Neuronal stem cell (in vitro differentiated cells): ENCODE data around the gene PSME4.

Source experiments
- DNase-seq: peaks from one replicate; pipeline ENCODE4 v3.0.0-alpha.2; 2013; ENCODE audit warnings: low spot score
- H2AFZ ChIP-seq: one replicate; pipeline ENCODE4 v1.6.1; 2013; ENCODE audit warnings: mild to moderate bottlenecking, low read length, inconsistent platforms
- H2AK5ac ChIP-seq: 2 replicates; pipeline ENCODE4 v1.6.1; 2013; ENCODE audit warnings: low read depth, mild to moderate bottlenecking, inconsistent platforms, low read length, moderate library complexity, mixed read lengths
- H2BK120ac ChIP-seq: 2 replicates; pipeline ENCODE4 v1.6.1; 2013; ENCODE audit warnings: low read depth, mild to moderate bottlenecking, inconsistent platforms, low read length, moderate library complexity, mixed read lengths
- H2BK12ac ChIP-seq: one replicate; pipeline ENCODE4 v1.6.1; 2013; ENCODE audit warnings: low read length, inconsistent platforms
- H2BK15ac ChIP-seq: 2 replicates; pipeline ENCODE4 v1.6.1; 2013; ENCODE audit warnings: mild to moderate bottlenecking, low read length, inconsistent platforms, mixed read lengths
- H2BK5ac ChIP-seq: one replicate; pipeline ENCODE4 v1.6.1; 2013; ENCODE audit warnings: inconsistent platforms, mild to moderate bottlenecking, low read length, moderate library complexity
- H3K14ac ChIP-seq: one replicate; pipeline ENCODE4 v1.6.1; 2013; ENCODE audit warnings: low read length, inconsistent platforms
- H3K18ac ChIP-seq: 2 replicates; pipeline ENCODE4 v1.6.1; 2013; ENCODE audit warnings: low read length, inconsistent platforms
- H3K23ac ChIP-seq: 2 replicates; pipeline ENCODE4 v1.6.1; 2013; ENCODE audit warnings: low read depth, mild to moderate bottlenecking, mixed read lengths, low read length, inconsistent platforms; ENCODE audit not compliant: poor library complexity
- H3K27ac ChIP-seq: replicated peaks from 3 replicates; pipeline ENCODE4 v1.5.1; 2013; ENCODE audit warnings: low read length, inconsistent platforms
- H3K27me3 ChIP-seq, 3 experiments: 2 replicates each; pipeline ENCODE4 v1.6.1; 2013; ENCODE audit warnings: low read length in 3 of 3, mild to moderate bottlenecking in 2 of 3, inconsistent platforms in 1 of 3, low read depth in 1 of 3, mixed read lengths in 1 of 3, moderate library complexity in 1 of 3; ENCODE audit not compliant: control insufficient read depth in 3 of 3, insufficient read depth in 3 of 3
- H3K36me3 ChIP-seq, 2 donors: replicated peaks in 1 of 2; 2 replicates each; pipeline ENCODE4 v1.6.1; 2013; ENCODE audit warnings: low read length in 2 of 2; ENCODE audit not compliant: control insufficient read depth in 2 of 2, insufficient read depth in 2 of 2
- H3K4ac ChIP-seq: 2 replicates; pipeline ENCODE4 v1.6.1; 2013; ENCODE audit warnings: inconsistent platforms, mild to moderate bottlenecking, low read length, moderate library complexity
- H3K4me1 ChIP-seq, 2 donors: 1 replicate in 1 of 2; 2 replicates in 1 of 2; pipeline ENCODE4 v1.6.1; 2013; ENCODE audit warnings: low read length in 2 of 2, low read depth in 1 of 2; ENCODE audit not compliant: control insufficient read depth in 2 of 2, insufficient read depth in 1 of 2
- H3K4me2 ChIP-seq: one replicate; pipeline ENCODE4 v1.6.1; 2013; ENCODE audit warnings: mild to moderate bottlenecking, low read length, inconsistent platforms; ENCODE audit not compliant: insufficient read depth, poor library complexity, severe bottlenecking
- H3K4me3 ChIP-seq, 2 donors: 2 replicates each; pipeline ENCODE4 v1.5.1; 2013; ENCODE audit warnings: low read length in 2 of 2, mild to moderate bottlenecking in 2 of 2, inconsistent platforms in 1 of 2, moderate library complexity in 1 of 2
- H3K79me1 ChIP-seq: one replicate; pipeline ENCODE4 v1.6.1; 2013; ENCODE audit warnings: low read depth, mild to moderate bottlenecking, inconsistent platforms, low read length, moderate library complexity
- H3K9ac ChIP-seq: one replicate; pipeline ENCODE4 v1.6.1; 2013; ENCODE audit warnings: mild to moderate bottlenecking, low read depth, low read length, inconsistent platforms; ENCODE audit not compliant: poor library complexity
- H3K9me3 ChIP-seq, 2 donors: replicated peaks in 1 of 2; 2 replicates each; pipeline versions ENCODE3 to v1.6.1; 2013; ENCODE audit warnings: low read length in 2 of 2, mild to moderate bottlenecking in 2 of 2, inconsistent platforms in 1 of 2, low read depth in 1 of 2, mixed read lengths in 1 of 2, moderate library complexity in 1 of 2; ENCODE audit not compliant: control insufficient read depth in 2 of 2, insufficient read depth in 1 of 2
- H4K8ac ChIP-seq: one replicate; pipeline ENCODE4 v1.6.1; 2013; ENCODE audit warnings: low read depth, mild to moderate bottlenecking, inconsistent platforms, low read length, moderate library complexity
- H4K91ac ChIP-seq: one replicate; pipeline ENCODE4 v1.6.1; 2013; ENCODE audit warnings: low read length, low read depth, mild to moderate bottlenecking, inconsistent platforms; ENCODE audit not compliant: poor library complexity
- WGBS, 2 donors: extraction: QIAGEN DNeasy Blood & Tissue Kit; methylation state at CpG; one replicate each; pipeline ENCODE4 v1.1.7; 2013; ENCODE audit warnings: missing lambda C conversion rate in 2 of 2, mixed read lengths in 1 of 2; ENCODE audit not compliant: insufficient read length in 2 of 2, insufficient replicate concordance in 1 of 2; ENCODE audit errors: extremely low coverage in 2 of 2; 5-methylcytosine and 5-hydroxymethylcytosine counted together

PSME4 gene

DNA sequence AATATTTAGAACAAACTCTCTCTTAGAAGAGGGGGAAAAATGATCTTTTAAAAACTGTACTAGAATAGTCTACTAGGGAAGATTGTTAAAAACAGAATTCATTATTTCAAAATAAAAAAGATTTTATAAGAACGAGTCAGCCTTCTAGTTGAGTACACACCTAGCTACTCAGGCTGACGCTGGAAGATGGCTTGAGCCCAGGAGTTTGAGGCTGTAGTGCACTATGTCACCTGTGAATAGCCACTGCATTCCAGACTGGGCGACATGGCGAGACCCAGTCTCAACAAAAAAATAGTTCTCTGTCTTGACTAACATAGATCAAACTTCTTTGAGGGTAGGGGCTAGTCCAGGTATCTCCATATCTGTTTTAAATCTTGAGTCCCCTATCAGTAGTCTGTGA is 150.1 kb downstream of the PSME4 start:
- no peaks in the 10 kb centered on the region for H3K79me1 ChIP-seq
- no peak overlapping the region for H4K91ac ChIP-seq
- H2BK5ac ChIP-seq = no peak overlapping the region
- H3K9ac ChIP-seq = no peak overlapping the region
- H4K8ac ChIP-seq = no peak overlapping the region
- no peak overlapping the region for H2AK5ac ChIP-seq
- no peak overlapping the region for H2BK120ac ChIP-seq
- H2BK12ac ChIP-seq = no peak overlapping the region
- H3K9me3 ChIP-seq = no peaks in the 10 kb centered on the region
- H2AFZ ChIP-seq = no peak overlapping the region
- H3K27me3 ChIP-seq = no peaks in the 10 kb centered on the region
- H3K4me3 ChIP-seq = no peak overlapping the region
- no peak overlapping the region for H3K27ac ChIP-seq
- H3K4me1 ChIP-seq = no peaks in the 10 kb centered on the region
- no peak overlapping the region for H3K23ac ChIP-seq
- no peak overlapping the region for H2BK15ac ChIP-seq
- DNase-seq = no peak
- no CpG with 5 or more reads among the region's 4 CpGs for WGBS, 2 donors
- H3K14ac ChIP-seq = no peak overlapping the region
- peaks cover 2 to 40% of the 10 kb centered on the region in 2 donors for H3K36me3 ChIP-seq
- no peak overlapping the region for H3K18ac ChIP-seq
- no peak overlapping the region for H3K4me2 ChIP-seq
- no peak overlapping the region for H3K4ac ChIP-seq

DNA sequence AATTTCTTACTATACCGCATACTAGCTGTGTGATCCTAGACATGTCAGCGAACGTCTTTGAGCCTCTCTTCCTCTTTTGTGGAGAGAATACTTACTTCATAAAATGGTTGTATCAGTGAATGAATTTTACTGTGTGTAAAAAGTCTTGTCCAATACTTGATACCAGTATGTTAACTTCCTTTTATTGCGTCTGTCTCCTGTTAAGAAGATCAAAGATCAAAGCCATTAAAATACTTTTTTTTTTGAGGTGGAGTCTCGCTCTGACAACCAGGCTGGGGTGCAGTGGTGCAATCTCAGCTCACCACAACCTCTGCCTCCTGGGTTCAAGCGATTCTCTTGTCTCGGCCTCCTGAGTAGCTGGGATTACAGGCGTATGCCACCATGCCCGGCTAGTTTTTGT is 150.7 kb downstream of the PSME4 start:
- no peak overlapping the region for H3K27ac ChIP-seq
- H3K14ac ChIP-seq = no peak overlapping the region
- no peak overlapping the region for H3K4ac ChIP-seq
- WGBS, 2 donors = no CpG with 5 or more reads among the region's 9 CpGs
- H3K23ac ChIP-seq = no peak overlapping the region
- peaks cover 2 to 46% of the 10 kb centered on the region in 2 donors for H3K36me3 ChIP-seq
- H3K27me3 ChIP-seq = no peaks in the 10 kb centered on the region
- no peak overlapping the region for H2BK120ac ChIP-seq
- H2BK5ac ChIP-seq = no peak overlapping the region
- H3K4me2 ChIP-seq = no peak overlapping the region
- H2AFZ ChIP-seq = no peak overlapping the region
- H2BK15ac ChIP-seq = no peak overlapping the region
- H3K4me3 ChIP-seq = no peak overlapping the region
- H3K9ac ChIP-seq = no peak overlapping the region
- no peaks in the 10 kb centered on the region for H3K9me3 ChIP-seq
- no peak overlapping the region for H4K8ac ChIP-seq
- H2AK5ac ChIP-seq = no peak overlapping the region
- H3K79me1 ChIP-seq = no peaks in the 10 kb centered on the region
- no peak overlapping the region for H4K91ac ChIP-seq
- H3K4me1 ChIP-seq = no peaks in the 10 kb centered on the region
- DNase-seq = no peak
- H2BK12ac ChIP-seq = no peak overlapping the region
- no peak overlapping the region for H3K18ac ChIP-seq

DNA sequence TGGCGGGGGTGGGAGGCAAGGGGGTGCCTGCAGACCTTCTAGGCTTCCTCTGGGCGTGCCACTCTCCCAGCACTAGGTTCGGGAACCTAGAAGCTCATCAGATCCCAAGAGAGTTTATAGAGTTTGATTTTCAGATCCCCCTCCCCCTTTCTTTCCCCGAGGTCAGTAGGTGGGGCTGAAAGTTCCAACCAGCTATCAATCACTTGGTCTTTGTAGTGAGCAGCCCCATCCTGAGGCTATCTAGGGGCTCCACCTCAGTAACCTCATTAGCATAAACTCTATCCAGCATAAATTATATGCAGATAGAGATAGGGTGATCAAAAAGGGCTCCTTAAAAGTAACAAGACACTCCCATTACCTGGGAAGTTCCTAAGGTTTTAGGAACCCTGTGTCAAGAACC is 151.2 kb downstream of the PSME4 start:
- H3K27me3 ChIP-seq = no peaks in the 10 kb centered on the region
- H3K9ac ChIP-seq = no peak overlapping the region
- H3K4me2 ChIP-seq = no peak overlapping the region
- H3K36me3 ChIP-seq = peaks cover 2 to 49% of the 10 kb centered on the region in 2 donors
- no peak overlapping the region for H3K4ac ChIP-seq
- H3K9me3 ChIP-seq = no peaks in the 10 kb centered on the region
- no peak overlapping the region for H3K4me3 ChIP-seq
- no CpG with 5 or more reads among the region's 4 CpGs for WGBS, 2 donors
- H3K23ac ChIP-seq = no peak overlapping the region
- H4K8ac ChIP-seq = no peak overlapping the region
- H3K4me1 ChIP-seq = no peaks in the 10 kb centered on the region
- H3K79me1 ChIP-seq = no peaks in the 10 kb centered on the region
- no peak overlapping the region for H3K18ac ChIP-seq
- no peak for DNase-seq
- H2BK120ac ChIP-seq = no peak overlapping the region
- H2BK5ac ChIP-seq = no peak overlapping the region
- H2AFZ ChIP-seq = no peak overlapping the region
- H3K27ac ChIP-seq = no peak overlapping the region
- H2BK12ac ChIP-seq = no peak overlapping the region
- no peak overlapping the region for H3K14ac ChIP-seq
- H2BK15ac ChIP-seq = no peak overlapping the region
- H2AK5ac ChIP-seq = no peak overlapping the region
- no peak overlapping the region for H4K91ac ChIP-seq

DNA sequence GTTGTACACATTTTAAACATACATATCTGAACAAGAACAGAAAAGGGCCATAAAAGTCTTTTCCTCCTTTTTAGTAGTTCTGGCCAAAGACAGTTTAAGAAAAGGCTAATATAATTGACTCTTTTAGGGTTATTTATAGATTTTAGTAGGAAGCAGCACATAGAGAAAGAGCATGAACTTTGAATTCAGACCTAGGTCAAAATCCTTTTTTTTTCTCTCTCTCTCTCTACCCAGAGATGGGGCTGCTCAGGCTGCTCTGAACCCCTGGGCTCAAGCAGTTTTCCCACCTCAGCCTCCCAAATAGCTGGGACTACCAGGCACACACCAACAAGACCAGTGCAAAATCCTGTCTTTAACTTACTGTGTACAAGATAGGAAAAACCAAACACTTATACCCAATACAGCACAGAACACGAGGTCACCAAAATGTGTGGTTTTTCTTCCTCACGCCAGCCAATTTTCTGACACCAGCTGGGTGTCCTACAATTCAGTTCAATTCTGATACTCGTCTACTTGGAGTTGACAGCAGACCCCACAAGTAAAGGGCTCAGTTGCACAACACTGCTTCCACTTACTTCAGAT is 151.8 kb downstream of the PSME4 start:
- H3K27ac ChIP-seq = no peak overlapping the region
- H3K4ac ChIP-seq = no peak overlapping the region
- no peak overlapping the region for H3K23ac ChIP-seq
- no peak overlapping the region for H2BK5ac ChIP-seq
- H3K4me3 ChIP-seq = no peak overlapping the region
- H2BK120ac ChIP-seq = no peak overlapping the region
- H3K9me3 ChIP-seq = no peaks in the 10 kb centered on the region
- H3K4me1 ChIP-seq = no peaks in the 10 kb centered on the region
- no peak overlapping the region for H2AK5ac ChIP-seq
- peaks cover 2 to 56% of the 10 kb centered on the region in 2 donors for H3K36me3 ChIP-seq
- H3K9ac ChIP-seq = no peak overlapping the region
- H3K14ac ChIP-seq = no peak overlapping the region
- no peak for DNase-seq
- H4K91ac ChIP-seq = no peak overlapping the region
- no peak overlapping the region for H2BK12ac ChIP-seq
- H3K4me2 ChIP-seq = no peak overlapping the region
- no peaks in the 10 kb centered on the region for H3K79me1 ChIP-seq
- H2BK15ac ChIP-seq = no peak overlapping the region
- H4K8ac ChIP-seq = no peak overlapping the region
- H3K18ac ChIP-seq = no peak overlapping the region
- no peaks in the 10 kb centered on the region for H3K27me3 ChIP-seq
- H2AFZ ChIP-seq = no peak overlapping the region
- no CpG with 5 or more reads among the region's 3 CpGs for WGBS, 2 donors
